ENCODE results near the gene CAMK4.

DNA sequence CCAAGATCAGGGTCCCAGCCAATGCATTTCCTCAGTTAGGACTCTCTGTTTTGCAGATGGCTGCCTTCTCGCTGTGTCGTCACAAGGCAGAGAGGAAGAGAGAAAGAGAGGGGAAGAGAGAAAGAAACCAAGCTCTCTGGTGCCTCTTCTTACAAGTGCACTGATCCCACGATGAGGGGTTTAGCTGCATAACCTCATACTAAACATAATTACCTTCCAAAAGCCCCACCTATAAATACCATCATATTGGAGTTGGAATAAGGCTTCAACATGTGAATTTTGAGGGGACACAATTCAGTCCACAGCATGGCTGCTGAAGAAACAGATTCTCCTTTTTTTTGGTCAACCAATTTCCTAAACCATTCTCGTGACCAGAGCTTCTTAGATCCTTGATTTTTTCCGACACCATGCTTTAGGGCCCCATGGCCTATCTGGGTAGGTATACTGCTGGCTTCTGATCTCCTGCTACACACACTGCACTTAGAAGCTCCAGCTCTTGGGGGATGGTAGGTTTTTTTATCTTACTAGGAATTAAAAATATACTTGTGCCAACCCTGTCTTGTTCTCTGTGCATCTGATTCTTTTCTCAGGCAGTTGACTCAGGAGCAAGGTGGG is 5.1 kb downstream of the CAMK4 start:
- TF ChIP-seq EP300 (IDR thresholded peaks at IDR 0.05) (no peak), POLR2A (IDR thresholded peaks at IDR 0.05) (no peak)

All from gastroesophageal sphincter (tissue), 2 donors.